ENCODE data around the gene AFAP1L1. TPM values are rescaled to one million over a fixed set of nuclear protein-coding genes. Genes with fewer than 3 reads are reported as not detected.

The AFAP1L1 gene
- polyA plus RNA-seq, 2 of the 4 experiments (the other 2 are of a cell fraction), result 1.5 to 3.5 TPM

DNA sequence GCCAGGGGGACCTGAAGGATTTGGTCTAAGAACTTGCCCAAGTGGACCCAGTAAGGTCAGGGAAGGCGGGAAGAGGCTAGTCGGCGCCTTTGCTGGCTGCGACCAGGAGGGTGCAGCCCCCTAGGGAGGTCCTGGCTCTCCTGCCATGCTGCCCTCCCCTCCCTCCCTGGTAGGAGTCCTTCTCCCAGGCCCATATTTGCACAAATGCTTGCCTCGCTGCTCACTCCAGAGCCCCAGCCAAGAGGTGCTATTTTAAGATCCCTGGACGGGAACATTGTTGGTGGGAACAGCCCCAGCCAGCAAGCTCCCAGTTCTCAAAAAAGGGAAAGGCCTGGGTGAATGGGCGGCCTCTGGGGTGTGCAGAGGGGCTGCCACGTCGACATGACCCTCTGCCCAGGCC is 111.7 kb downstream of the AFAP1L1 start:
- Histone ChIP-seq H3K4me1 (no peaks in the 10 kb centered on the region; the same call in 2 of the 3 replicates), H3K9me3 (no peaks in the 10 kb centered on the region), H3K27ac (no peak overlapping the region; a peak in 1 of 6 replicates), H3K4me2 (no peak overlapping the region), H3K4me3 (no peak overlapping the region)
- ATAC-seq, result no peak
- ChIA-PET CTCF (interaction anchor here (1.5 to 44.9 kb wide), 7 partner anchors 10 to 235 kb away, joined by 4 to 1709 read pairs (median 58); partner anchors contain the start of gene CSNK1A1), POLR2A (no interaction called here)
- WGBS (ENCODE audit: missing lambda C conversion rate), result 84% methylated on average over 9 of the region's 9 CpGs
- TF ChIP-seq NFE2L2 (conservative IDR thresholded peaks at IDR 0.05; ENCODE audit: low read length), result no peak
- FAIRE-seq, result no peak
- DNase-seq (ENCODE audit: low read depth in 1 of 2, low spot score in 1 of 2), result no peak

DNA sequence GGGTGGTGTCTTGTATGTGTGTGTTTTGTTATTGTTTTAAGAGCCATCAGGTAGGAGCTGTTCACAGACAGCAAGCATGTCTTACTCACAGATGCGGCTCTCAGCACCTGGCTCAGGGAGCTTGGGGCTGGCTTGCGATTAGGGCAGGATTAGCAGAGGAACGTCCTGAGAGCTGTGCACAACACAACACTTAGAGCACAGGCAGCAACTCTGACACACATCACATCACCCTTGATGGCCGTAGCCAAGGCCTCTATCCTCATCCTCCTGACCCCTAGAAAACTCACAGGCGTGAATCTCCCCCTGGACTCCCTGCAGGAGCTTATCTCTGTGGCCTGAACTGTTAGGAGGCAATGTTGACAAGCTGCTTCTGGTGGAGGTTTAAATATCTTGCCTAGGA is 114.5 kb downstream of the AFAP1L1 start:
- ChIA-PET CTCF (interaction anchor here (1.0 to 44.9 kb wide), 7 partner anchors 9 to 179 kb away, joined by 3 to 1709 read pairs (median 5); no protein-coding TSS in a partner anchor), POLR2A (no interaction called here)
- H3K4me3 ChIP-seq, result no peak overlapping the region
- DNase-seq (ENCODE audit: low read depth in 1 of 2, low spot score in 1 of 2) (no peak), FAIRE-seq (no peak), ATAC-seq (no peak)
- TF ChIP-seq HDAC2 (IDR thresholded peaks at IDR 0.05), result no peak
- TF ChIP-seq, protein P1, sequence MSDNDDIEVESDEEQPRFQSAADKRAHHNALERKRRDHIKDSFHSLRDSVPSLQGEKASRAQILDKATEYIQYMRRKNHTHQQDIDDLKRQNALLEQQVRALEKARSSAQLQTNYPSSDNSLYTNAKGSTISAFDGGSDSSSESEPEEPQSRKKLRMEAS (IDR thresholded peaks at IDR 0.05), result no peak
- TF ChIP-seq EP300 (IDR thresholded peaks at IDR 0.05), result no peak
- TF ChIP-seq CHD4 (IDR thresholded peaks at IDR 0.05; ENCODE audit: borderline replicate concordance), result no peak
- TF ChIP-seq BHLHE40 (IDR thresholded peaks at IDR 0.05; ENCODE audit: low read depth, low read length), result no peak
- no peak for TF ChIP-seq NPAS2 (CRISPR knock-in tag; IDR thresholded peaks at IDR 0.05; ENCODE audit: borderline replicate concordance)
- no peak overlapping the region for H3K4me2 ChIP-seq
- no peak overlapping the region for H3K27ac ChIP-seq
- 70% methylated on average over 5 of the region's 5 CpGs for WGBS (ENCODE audit: missing lambda C conversion rate)
- H3K4me1 ChIP-seq, result no peaks in the 10 kb centered on the region; the same call in 2 of the 3 replicates
- no peaks in the 10 kb centered on the region for H3K9me3 ChIP-seq

DNA sequence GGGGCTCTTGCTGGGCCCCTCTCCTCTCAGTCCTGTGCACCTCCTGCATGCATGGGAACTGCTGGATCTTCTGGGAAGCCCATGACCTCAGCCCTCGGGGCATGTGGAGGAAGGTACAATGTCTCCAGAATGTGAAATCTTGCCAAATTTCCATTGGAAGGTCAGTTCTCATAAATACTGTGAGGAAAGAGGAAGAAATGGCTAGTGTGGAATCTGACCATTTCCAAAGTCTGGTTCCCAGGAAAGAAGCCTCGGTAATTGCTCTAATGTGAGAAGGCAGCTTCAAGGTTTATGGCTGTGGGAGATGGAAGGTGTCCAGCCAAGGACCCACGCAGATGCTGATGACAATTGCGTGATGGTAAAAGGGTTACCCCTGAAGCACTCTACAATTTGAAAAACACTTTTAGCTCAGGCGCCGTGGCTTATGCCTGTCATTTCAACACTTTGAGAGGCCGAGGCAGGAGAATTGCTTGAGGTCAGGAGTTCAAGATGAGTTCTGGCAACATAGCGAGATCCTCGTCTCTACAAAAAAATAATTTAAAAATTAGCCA is 115.5 kb downstream of the AFAP1L1 start:
- TF ChIP-seq MAZ (IDR thresholded peaks at IDR 0.05; ENCODE audit: borderline replicate concordance, low read depth, low read length) (no peak), NPAS2 (CRISPR knock-in tag; IDR thresholded peaks at IDR 0.05; ENCODE audit: borderline replicate concordance) (no peak), ZSCAN20 (CRISPR knock-in tag; IDR thresholded peaks at IDR 0.05) (no peak), RARB (CRISPR knock-in tag; IDR thresholded peaks at IDR 0.05) (no peak), HEYL (CRISPR knock-in tag; IDR thresholded peaks at IDR 0.05) (no peak), HOXA7 (CRISPR knock-in tag; IDR thresholded peaks at IDR 0.05) (no peak), ESRRA (IDR thresholded peaks at IDR 0.05; ENCODE audit: borderline replicate concordance, low read length) (no peak), GATA3 (IDR thresholded peaks at IDR 0.05; ENCODE audit: borderline replicate concordance) (no peak), ZC3H11A (IDR thresholded peaks at IDR 0.05) (no peak), FOSB (CRISPR knock-in tag; IDR thresholded peaks at IDR 0.05) (no peak), EHF (CRISPR knock-in tag; IDR thresholded peaks at IDR 0.05) (no peak)
- TF ChIP-seq, protein P2, sequence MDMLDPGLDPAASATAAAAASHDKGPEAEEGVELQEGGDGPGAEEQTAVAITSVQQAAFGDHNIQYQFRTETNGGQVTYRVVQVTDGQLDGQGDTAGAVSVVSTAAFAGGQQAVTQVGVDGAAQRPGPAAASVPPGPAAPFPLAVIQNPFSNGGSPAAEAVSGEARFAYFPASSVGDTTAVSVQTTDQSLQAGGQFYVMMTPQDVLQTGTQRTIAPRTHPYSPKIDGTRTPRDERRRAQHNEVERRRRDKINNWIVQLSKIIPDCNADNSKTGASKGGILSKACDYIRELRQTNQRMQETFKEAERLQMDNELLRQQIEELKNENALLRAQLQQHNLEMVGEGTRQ (IDR thresholded peaks at IDR 0.05), result no peak
- WGBS (ENCODE audit: missing lambda C conversion rate), result 85% methylated on average over 9 of the region's 9 CpGs
- Histone ChIP-seq H3K9me3 (no peaks in the 10 kb centered on the region), H3K4me2 (no peak overlapping the region), H3K27ac (no peak overlapping the region), H3K4me3 (no peak overlapping the region), H3K4me1 (no peaks in the 10 kb centered on the region; the same call in 2 of the 3 replicates)
- no peak for ATAC-seq
- POLR2A ChIA-PET, result no interaction called here
- CTCF ChIA-PET, result interaction anchor here (0.9 to 44.9 kb wide), 8 partner anchors 8 to 232 kb away, joined by 3 to 1709 read pairs (median 5); no protein-coding TSS in a partner anchor
- DNase-seq (ENCODE audit: low read depth in 1 of 2, low spot score in 1 of 2), result no peak
- no peak for FAIRE-seq

DNA sequence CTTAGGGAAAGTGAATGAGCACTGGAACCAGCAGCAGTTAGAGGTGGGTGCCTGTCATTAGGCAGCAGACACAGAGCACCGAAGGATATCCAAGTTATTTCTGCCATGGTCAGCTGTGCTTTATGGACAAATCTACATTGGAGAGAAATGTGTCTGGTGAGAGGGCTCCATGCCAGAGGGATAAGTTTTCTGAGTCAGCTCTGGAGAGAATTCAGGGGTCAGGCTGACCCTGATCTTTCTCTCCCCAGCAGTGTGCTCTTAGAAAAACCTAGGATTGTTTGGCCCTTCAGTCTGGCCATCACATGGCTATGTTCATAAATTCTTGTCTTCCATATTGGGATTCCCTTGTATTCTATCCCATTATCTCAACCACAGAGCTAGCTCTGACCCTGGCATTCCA is 116.3 kb downstream of the AFAP1L1 start:
- ChIA-PET CTCF (interaction anchor here (0.7 to 44.9 kb wide), 6 partner anchors 19 to 231 kb away, joined by 3 to 1709 read pairs (median 5); no protein-coding TSS in a partner anchor), POLR2A (no interaction called here)
- H3K9me3 ChIP-seq, result no peaks in the 10 kb centered on the region
- H3K4me2 ChIP-seq, result no peak overlapping the region
- no peaks in the 10 kb centered on the region; the same call in 2 of the 3 replicates for H3K4me1 ChIP-seq
- 89% methylated on average over 1 of the region's 1 CpG for WGBS (ENCODE audit: missing lambda C conversion rate)
- no peak for TF ChIP-seq MAZ (IDR thresholded peaks at IDR 0.05; ENCODE audit: borderline replicate concordance, low read depth, low read length)
- TF ChIP-seq HOXB5 (CRISPR knock-in tag; IDR thresholded peaks at IDR 0.05), result no peak
- no peak for TF ChIP-seq RCOR1 (IDR thresholded peaks at IDR 0.05; ENCODE audit: low read depth, low read length)
- TF ChIP-seq, protein P3, sequence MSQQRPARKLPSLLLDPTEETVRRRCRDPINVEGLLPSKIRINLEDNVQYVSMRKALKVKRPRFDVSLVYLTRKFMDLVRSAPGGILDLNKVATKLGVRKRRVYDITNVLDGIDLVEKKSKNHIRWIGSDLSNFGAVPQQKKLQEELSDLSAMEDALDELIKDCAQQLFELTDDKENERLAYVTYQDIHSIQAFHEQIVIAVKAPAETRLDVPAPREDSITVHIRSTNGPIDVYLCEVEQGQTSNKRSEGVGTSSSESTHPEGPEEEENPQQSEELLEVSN (IDR thresholded peaks at IDR 0.05; ENCODE audit: borderline replicate concordance, low read depth), result no peak
- no peak for TF ChIP-seq BHLHE40 (IDR thresholded peaks at IDR 0.05; ENCODE audit: low read depth, low read length)
- TF ChIP-seq, protein P2 (IDR thresholded peaks at IDR 0.05), result no peak
- no peak for TF ChIP-seq NFE2L2 (conservative IDR thresholded peaks at IDR 0.05; ENCODE audit: low read length)
- TF ChIP-seq ZC3H11A (IDR thresholded peaks at IDR 0.05), result no peak
- DNase-seq (ENCODE audit: low read depth in 1 of 2, low spot score in 1 of 2) (no peak), FAIRE-seq (no peak), ATAC-seq (no peak)
- H3K27ac ChIP-seq, result no peak overlapping the region
- H3K4me3 ChIP-seq, result no peak overlapping the region
